GM23338 (cell line): ENCODE results near the gene IL20. TPM values are rescaled to one million over a fixed set of nuclear protein-coding genes. Genes with fewer than 3 reads are reported as not detected.

Source experiments
- CREB1 ChIP-seq: fragments of 250-450 bp; sonication (Bioruptor Pico); IDR thresholded peaks from 2 replicates; pipeline ENCODE4 v1.5.0; 2020; ENCODE audit warnings: low read depth, mild to moderate bottlenecking, moderate library complexity
- EZH2phosphoT487 ChIP-seq: fragments of 200-600 bp; sonication (generic); IDR thresholded peaks from one replicate; pipeline ENCODE4 v1.8.1; 2018; ENCODE audit warnings: antibody characterized with exemption; ENCODE audit not compliant: unreplicated experiment
- JUNB ChIP-seq: IDR thresholded peaks from one replicate; pipeline ENCODE4 v1.6.1; 2016; ENCODE audit warnings: antibody characterized with exemption; ENCODE audit not compliant: unreplicated experiment
- NANOG ChIP-seq: IDR thresholded peaks from 2 replicates; pipeline ENCODE4 v1.6.1; 2016; ENCODE audit warnings: antibody characterized with exemption, borderline replicate concordance
- POLR2AphosphoS5 ChIP-seq: IDR thresholded peaks from 2 replicates; pipeline ENCODE4 v1.6.1; 2016; ENCODE audit warnings: antibody characterized with exemption, low read depth
- REST ChIP-seq: IDR thresholded peaks from one replicate; pipeline ENCODE4 v1.6.1; 2018; ENCODE audit warnings: antibody characterized with exemption; ENCODE audit not compliant: unreplicated experiment
- ZNF114 ChIP-seq: fragments of 250-450 bp; sonication (Bioruptor Pico); IDR thresholded peaks from 2 replicates; pipeline ENCODE4 v1.5.0; 2020; ENCODE audit warnings: mild to moderate bottlenecking, moderate library complexity
- ZNF331 ChIP-seq: fragments of 250-450 bp; sonication (Bioruptor Pico); IDR thresholded peaks from 2 replicates; pipeline ENCODE4 v1.5.0; 2020; ENCODE audit warnings: low read depth, mild to moderate bottlenecking, moderate library complexity
- ZNF462 ChIP-seq: fragments of 250-450 bp; sonication (Bioruptor Pico); IDR thresholded peaks from 2 replicates; pipeline ENCODE4 v1.5.0; 2020; ENCODE audit warnings: mild to moderate bottlenecking, moderate library complexity
- polyA plus RNA-seq: library from polyadenylated mRNA; unstranded; fragments of >200 nt; fragmentation: Nextera tagmentation; extraction: Ambion mirVana; gene quantifications from 2 replicates; pipeline ENCODE4 v1.2.1, GENCODE V29; 2016
- total RNA-seq: library from RNA; depleted of rRNA; stranded (reverse); fragments of >200 nt; shearing (Covaris generic); gene quantifications from 2 replicates; pipeline ENCODE4 v1.2.3, GENCODE V29; 2014

IL20 gene
- total and polyA plus RNA-seq, 2 experiments from 2014 or later, result not detected

- TF ChIP-seq ZNF462 (CRISPR knock-in tag) (no peak), ZNF331 (CRISPR knock-in tag) (no peak), ZNF114 (CRISPR knock-in tag) (no peak), POLR2AphosphoS5 (no peak), JUNB (no peak), NANOG (no peak), REST (no peak), CREB1 (CRISPR knock-in tag) (no peak), EZH2phosphoT487 (no peak)
Measured at GRCh38 chr1:206898089-206898914, 32.9 kb downstream of the IL20 start (continued).
